T-helper 2 cell (primary cell): ENCODE measurements around the gene TSPAN5.
"Not testable (repeated sequence)": the region's sequence is repeated elsewhere in the genome, so short reads cannot be mapped to it uniquely, and the experiment has no call there.

Experiments
- DNase-seq, 5 experiments: peaks; one replicate each; pipeline versions ENCODE4 v3.0.0 to v3.0.0-alpha.2; 2012 to 2022

Gene TSPAN5

DNA sequence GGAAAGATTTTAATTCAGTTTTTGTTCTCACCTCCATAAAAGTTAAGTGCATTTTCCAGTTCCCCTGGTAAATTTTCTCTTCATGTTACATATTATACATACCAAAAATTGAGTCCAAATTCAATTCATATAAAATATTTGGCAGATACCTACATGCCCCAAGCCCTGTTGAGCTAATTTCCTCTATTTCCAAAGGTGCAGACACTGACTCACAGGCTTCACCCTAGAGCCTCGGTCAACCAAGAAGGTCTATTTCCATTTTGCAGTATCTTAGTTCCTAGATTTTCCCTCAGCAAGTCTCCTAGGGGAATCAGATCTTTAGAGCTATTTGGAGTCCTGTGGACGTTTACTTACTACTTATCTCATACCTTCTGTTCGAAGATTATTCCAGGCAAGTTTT lies 174.4 kb downstream of the TSPAN5 start:
- DNase-seq, result no peak

- DNase-seq, result peak in 2 of 5 experiments; percentile 15 to 79
Measured at GRCh38 chr4:98482847-98483806, 175.3 kb downstream of the TSPAN5 start.

- DNase-seq, result no peak
Measured at GRCh38 chr4:98482503-98482846, 175.9 kb downstream of the TSPAN5 start.

DNA sequence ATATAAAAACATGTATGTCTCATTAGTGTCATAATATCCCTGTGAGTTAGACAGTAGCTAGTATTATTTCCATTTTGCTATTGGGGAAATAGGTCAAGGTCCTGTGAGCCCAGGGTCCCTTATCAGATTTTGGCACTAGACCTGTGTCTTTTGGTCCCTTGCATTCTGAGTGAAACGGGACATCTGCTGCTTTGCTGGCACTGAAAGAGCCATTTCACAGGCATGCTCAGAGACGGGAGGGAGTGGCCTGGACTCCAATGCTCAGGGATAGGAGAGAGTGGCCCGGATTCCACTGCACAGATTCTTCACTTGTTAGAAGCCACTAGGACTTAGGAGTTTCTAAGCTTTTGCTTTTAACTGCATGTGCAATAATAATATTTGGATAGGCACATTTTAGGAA lies 177.2 kb downstream of the TSPAN5 start:
- DNase-seq, result no peak

DNA sequence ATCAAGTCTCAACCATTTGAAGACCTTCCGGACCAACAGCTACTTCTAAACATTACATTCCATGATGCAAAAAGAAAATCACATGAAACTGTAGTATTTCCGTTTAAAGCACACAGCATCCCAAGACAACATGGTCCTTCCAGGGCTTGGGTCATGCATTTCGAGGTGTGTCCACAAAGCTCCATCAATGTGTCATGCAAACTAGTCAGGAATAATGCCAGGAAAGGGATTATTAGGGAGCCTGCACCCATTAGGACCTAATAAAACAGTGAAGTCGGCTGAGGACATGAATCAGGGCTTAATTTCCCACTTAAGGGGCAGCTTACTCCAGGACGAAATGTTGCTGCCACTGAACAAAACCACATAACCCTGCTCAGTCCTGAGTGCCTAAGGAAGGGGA lies 177.9 kb downstream of the TSPAN5 start:
- DNase-seq, result no peak

- DNase-seq, result peak in 1 of 5 experiments; percentile 76
Measured at GRCh38 chr4:98479590-98479989, 178.8 kb downstream of the TSPAN5 start.

DNA sequence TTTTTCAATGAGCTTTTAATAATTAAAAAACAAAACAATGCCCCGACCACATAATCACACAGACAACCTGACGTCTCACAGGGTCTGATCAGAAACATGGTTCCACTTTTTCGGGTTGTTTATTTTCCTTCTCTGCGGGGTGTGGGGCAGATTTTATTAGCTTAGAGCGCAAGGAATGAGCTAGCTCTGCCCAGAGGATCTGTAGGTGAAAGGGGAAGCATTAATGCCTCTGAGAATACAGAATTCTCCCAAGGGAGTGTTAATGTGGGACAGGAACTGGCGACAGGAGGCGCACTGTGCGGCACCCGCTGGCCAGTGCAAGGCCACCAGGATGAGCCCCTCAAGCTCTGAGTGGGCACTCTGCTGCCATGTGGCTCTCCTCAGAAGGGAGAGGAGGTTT lies 181.5 kb downstream of the TSPAN5 start:
- no peak for DNase-seq

DNA sequence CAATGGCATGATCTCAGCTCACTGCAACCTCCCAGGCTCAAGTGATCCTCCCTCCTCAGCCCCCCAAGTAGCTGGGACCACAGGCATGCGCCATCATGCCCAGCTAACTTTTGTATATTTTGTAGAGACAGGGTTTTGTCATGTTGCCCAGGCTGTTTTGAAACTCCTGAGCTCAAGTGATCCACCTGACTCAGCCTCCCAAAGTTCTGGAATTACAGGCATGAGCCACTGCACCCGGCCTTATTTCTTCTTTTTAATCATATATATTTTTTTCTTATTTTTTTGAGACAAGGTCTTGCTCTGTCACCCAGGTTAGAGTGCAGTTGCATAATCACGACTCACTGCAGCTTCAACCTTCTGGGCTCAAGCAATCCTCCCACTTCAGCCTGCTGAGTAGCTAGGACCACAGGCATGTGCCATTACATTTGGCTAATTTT lies 184.0 kb downstream of the TSPAN5 start:
- no peak for DNase-seq

GRCh38 chr4:98473046-98473445 lies 185.4 kb downstream of the TSPAN5 start:
- DNase-seq, result no peak

GRCh38 chr4:98470831-98471230 lies 187.6 kb downstream of the TSPAN5 start:
- no peak for DNase-seq

DNA sequence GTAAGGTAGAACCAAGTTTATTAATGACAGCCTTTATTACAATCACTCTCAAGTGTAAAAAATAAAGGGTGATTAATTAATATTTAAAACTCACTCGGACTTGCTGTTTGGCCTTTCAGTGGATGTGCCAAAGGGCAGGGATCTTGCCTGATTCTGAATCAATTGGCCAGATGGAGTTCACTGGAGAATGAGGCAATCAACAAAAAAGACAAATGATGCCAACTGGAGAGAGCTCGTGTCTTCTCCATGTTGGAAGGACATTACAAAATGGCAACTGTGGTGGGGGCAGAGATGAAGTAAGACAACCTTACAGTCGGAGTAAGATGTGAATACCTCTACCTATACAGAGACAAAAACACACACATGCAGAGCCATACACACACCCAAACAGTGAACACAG lies 188.0 kb downstream of the TSPAN5 start:
- DNase-seq, result no peak

- DNase-seq, result no peak
Measured at GRCh38 chr4:98469771-98470170, 188.6 kb downstream of the TSPAN5 start.

DNA sequence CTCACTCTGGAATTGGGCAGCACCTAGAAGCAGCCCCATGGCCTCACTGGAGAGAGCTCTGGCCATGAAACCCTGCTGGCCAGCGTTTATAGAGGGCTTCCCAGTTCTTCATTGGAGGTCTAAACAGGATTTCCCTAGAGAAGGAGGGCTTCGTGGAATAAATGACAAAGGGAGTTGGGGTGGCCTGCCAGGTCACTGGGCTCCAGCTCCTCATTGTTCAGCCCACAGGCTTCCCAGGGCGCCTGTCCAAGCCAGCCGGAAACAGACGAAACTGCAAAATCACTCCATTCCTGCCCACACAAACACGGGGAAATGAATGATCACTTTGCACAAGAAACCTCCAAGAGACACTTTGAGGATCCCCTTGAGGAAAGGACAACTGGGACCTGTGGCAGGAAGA lies 189.7 kb downstream of the TSPAN5 start:
- DNase-seq, result no peak

- peak; percentile 14 to 88 (median 45) for DNase-seq
Measured at GRCh38 chr4:98467627-98468072, 190.8 kb downstream of the TSPAN5 start.

DNA sequence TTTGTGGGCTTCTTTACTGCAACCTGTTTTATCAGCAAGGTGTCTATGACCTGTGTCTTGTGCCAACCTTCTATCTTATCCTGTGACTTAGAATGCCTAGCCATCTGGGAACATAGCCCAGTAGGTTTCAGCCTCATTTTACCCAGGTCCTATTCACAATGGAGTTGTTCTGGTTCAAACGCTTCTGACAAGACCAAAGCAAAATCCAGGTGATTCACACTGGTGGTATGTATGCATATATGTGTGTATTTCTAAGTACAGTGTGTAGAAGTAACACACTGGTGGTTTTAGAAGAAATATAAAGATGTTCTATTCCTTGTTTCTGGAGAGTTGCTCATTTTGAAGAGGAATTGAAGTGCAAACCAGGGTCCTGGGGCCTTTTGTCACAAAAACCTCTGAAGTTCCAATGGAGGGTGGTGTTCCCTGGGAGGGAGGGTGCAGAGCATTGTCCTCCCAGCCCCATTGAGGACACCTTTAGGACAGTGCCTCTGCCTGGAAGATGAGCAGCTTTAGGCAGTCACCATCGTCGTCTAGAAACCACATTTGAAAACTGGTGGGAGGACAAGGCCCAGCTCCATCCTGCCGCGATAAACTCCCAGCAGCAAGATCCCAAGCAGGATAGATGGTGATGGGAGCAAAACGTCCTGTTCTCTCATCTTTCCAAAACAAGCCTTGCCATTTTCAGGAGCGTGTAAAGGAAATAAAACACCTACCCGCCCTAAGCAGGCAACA lies 191.4 kb downstream of the TSPAN5 start:
- DNase-seq, result no peak

DNA sequence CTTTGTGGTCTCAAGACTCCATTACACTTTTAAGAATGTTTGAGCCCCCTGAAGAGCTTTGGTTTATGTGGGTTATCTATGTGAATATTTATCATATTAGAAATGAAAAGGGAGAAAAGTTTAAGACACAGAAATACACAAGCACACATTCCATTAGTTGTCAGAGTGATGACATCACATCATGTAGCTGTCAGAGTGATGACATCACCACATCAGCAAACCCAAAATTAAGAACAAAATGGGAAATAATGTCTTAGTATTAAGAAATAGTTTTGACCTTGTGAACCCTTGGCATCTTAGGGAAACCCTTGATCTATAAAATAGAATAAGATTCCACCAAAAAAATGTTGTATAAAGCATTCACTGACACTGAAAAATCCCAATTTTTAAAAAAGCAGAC lies 195.9 kb downstream of the TSPAN5 start:
- DNase-seq, result no peak

DNA sequence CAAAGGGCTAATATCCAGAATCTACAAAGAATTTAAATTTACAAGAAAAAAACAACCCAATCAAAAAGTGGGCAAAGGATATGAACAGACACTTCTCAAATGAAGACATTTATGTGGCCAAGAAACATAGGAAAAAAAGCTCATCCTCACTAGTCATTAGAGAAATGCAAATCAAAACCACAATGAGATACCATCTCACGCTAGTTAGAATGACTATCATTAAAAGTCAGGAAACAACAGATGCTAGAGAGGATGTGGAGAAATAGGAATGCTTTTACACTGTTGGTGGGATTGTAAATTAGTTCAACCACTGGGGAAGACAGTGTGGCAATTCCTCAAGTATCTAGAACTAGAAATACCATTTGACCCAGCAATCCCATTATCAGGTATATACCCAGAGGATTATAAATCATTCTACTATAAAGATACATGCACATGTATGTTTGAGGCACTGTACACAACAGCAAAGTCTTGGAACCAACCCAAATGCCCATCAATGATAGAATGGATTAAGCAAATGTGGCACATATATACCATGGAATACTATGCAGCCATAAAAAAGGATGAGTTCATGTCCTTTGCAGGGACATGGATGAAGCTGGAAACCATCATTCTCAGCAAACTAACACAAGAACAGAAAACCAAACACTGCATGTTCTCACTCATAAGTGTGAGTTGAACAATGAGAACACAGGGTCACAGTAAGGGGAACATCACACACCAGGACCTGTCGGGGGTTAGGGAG lies 197.1 kb downstream of the TSPAN5 start:
- peak in 1 of 5 experiments; percentile 55 for DNase-seq

GRCh38 chr4:98457422-98457821 lies 201.0 kb downstream of the TSPAN5 start:
- DNase-seq, result not testable (repeated sequence)

DNA sequence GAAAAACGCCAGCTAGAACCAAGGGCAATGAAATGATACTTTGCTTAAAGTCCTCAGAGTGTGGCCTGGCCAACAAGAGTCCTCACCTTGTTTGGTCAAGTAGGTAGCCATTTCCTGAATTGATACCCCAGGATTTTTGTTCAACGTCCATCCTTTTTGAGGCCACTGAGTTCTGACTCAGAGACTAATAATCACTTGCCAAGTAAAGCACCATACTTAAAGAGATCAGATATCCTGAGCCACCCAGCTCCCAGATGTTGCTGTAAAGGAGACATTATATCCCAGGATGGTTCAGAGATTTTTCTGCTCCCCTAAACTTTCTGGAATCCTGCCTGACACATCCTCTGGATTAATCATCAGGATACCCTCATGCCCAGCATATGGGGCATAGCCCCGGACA lies 206.3 kb downstream of the TSPAN5 start:
- no peak for DNase-seq

DNA sequence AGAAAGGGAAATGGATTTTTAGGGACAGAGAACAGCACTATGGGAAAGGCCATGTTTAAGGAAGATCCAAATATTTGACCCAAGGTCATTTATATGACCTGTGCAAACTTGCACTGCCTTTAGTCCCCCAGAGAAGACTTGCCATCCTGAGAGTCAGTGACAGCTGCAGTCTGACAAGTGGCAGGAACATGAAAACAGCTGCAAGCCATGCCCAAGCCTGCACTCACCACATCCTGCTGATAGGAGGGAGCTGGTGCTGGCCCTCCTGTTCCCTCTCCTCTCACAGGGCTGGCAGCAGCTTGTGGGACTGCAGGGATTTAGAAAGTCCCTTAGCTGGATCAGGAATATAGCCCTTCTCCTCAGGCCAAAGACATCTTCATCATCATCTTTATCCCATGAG lies 209.5 kb downstream of the TSPAN5 start:
- peak in 1 of 5 experiments; percentile 88 for DNase-seq

- DNase-seq, result peak in 1 of 5 experiments; percentile 38
Measured at GRCh38 chr4:98447648-98448047, 210.8 kb downstream of the TSPAN5 start.

GRCh38 chr4:98446499-98447375 lies 211.7 kb downstream of the TSPAN5 start:
- peak in 4 of 5 experiments; percentile 26 to 94 (median 60) for DNase-seq
